Subcutaneous adipose tissue (tissue), 4 donors: ENCODE data around the gene ADD3. TPM values are rescaled to one million over a fixed set of nuclear protein-coding genes. Genes with fewer than 3 reads are reported as not detected.

Experiments
- CTCF ChIP-seq: fragments of 450-650 bp; IDR thresholded peaks from one replicate; pipeline ENCODE4 v1.5.1; 2016; ENCODE audit warnings: low read depth, mild to moderate bottlenecking, control low read depth, antibody characterized with exemption, moderate library complexity
- total RNA-seq, 4 donors: library from RNA; depleted of rRNA; stranded (reverse); fragments of >200 nt; gene quantifications; one replicate each; pipeline ENCODE4 v1.1.0, GENCODE V29; 2016

The ADD3 gene
- total RNA-seq, 4 donors from 2014 or later, result 139 to 654 (median 170) TPM

- no peak for TF ChIP-seq CTCF
These were observed 136.7 kb downstream of the ADD3 start for GRCh38 chr10:110144507-110144906.

GRCh38 chr10:110147961-110148360 lies 140.2 kb downstream of the ADD3 start:
- no peak for TF ChIP-seq CTCF

GRCh38 chr10:110149259-110149658 lies 141.5 kb downstream of the ADD3 start:
- TF ChIP-seq CTCF, result no peak

GRCh38 chr10:110150046-110150445 lies 142.3 kb downstream of the ADD3 start:
- TF ChIP-seq CTCF, result no peak

GRCh38 chr10:110150981-110151380 lies 143.2 kb downstream of the ADD3 start:
- TF ChIP-seq CTCF, result no peak

GRCh38 chr10:110151467-110151866 lies 143.7 kb downstream of the ADD3 start:
- no peak for TF ChIP-seq CTCF

GRCh38 chr10:110151971-110152370 lies 144.2 kb downstream of the ADD3 start:
- TF ChIP-seq CTCF, result no peak
